ENCODE measurements around the gene PLD2. TPM values are rescaled to one million over a fixed set of nuclear protein-coding genes. Genes with fewer than 3 reads are reported as not detected.
A peak's percentile ranks its signal among the peaks of the same experiment; 100 is the strongest.
"Not testable (repeated sequence)": the region's sequence is repeated elsewhere in the genome, so short reads cannot be mapped to it uniquely, and the experiment has no call there.

The PLD2 gene
- total and polyA plus RNA-seq, 3 experiments from 2014 or later = 1.9 to 12.0 (median 10.1) TPM

- H3K27ac Mint-ChIP-seq = peak overlapping the region in 4 of 8 donors; percentile 4 to 71 (median 30)
Observed at GRCh38 chr17:4854111-4854681, 47.2 kb downstream of the PLD2 start.

GRCh38 chr17:4856271-4856936, 49.5 kb downstream of the PLD2 start:
- Histone ChIP-seq H3K4me3 (ENCODE audit: low read length) (no peak overlapping the region), H3K27me3 (ENCODE audit: insufficient read depth, low read length, poor library complexity, severe bottlenecking) (no peaks in the 10 kb centered on the region), H3K9me3 (ENCODE audit: low read length) (no peaks in the 10 kb centered on the region), H3K36me3 (ENCODE audit: insufficient read depth, low read length) (peaks cover 6% of the 10 kb centered on the region), H3K4me1 (ENCODE audit: insufficient read depth, low read length) (peaks cover 6% of the 10 kb centered on the region), H3K27ac (ENCODE audit: low read depth, low read length) (no peak overlapping the region)
- H3K4me1 Mint-ChIP-seq = peaks cover 36 to 56% (median 46%) of the 10 kb centered on the region in 3 donors
- no peak for DNase-seq
- ChIA-PET CTCF (no interaction called here), POLR2A (interaction anchor here (0.6 kb wide), 1 partner anchor 11 kb away, joined by 3 read pairs; no protein-coding TSS in a partner anchor)
- peak overlapping the region in 1 of 8 donors; percentile 79 for H3K27ac Mint-ChIP-seq
- H3K36me3 Mint-ChIP-seq = peaks cover 0 to 45% (median 14%) of the 10 kb centered on the region in 3 donors
- H3K9me3 Mint-ChIP-seq = peaks cover 0 to 12% (median 5%) of the 10 kb centered on the region in 5 donors
- H3K4me3 Mint-ChIP-seq = peak overlapping the region in 1 of 7 donors; percentile 35
- peaks cover 0 to 6% of the 10 kb centered on the region in 2 donors for H3K27me3 Mint-ChIP-seq

More at GRCh38 chr17:4854111-4854681, 47.2 kb downstream of the PLD2 start:
- Mint-ChIP-seq H3K4me1 (peaks cover 47 to 71% (median 64%) of the 10 kb centered on the region in 3 donors), H3K9me3 (peaks cover 0 to 12% (median 5%) of the 10 kb centered on the region in 5 donors), H3K36me3 (peaks cover 0 to 40% (median 15%) of the 10 kb centered on the region in 3 donors), H3K27me3 (peaks cover 0 to 6% of the 10 kb centered on the region in 2 donors), H3K4me3 (peak overlapping the region in 1 of 7 donors; percentile 37)
- Histone ChIP-seq H3K36me3 (ENCODE audit: insufficient read depth, low read length) (peaks cover 9% of the 10 kb centered on the region), H3K27ac (ENCODE audit: low read depth, low read length) (no peak overlapping the region), H3K4me3 (ENCODE audit: low read length) (no peak overlapping the region), H3K4me1 (ENCODE audit: insufficient read depth, low read length) (peaks cover 6% of the 10 kb centered on the region), H3K9me3 (ENCODE audit: low read length) (no peaks in the 10 kb centered on the region), H3K27me3 (ENCODE audit: insufficient read depth, low read length, poor library complexity, severe bottlenecking) (no peaks in the 10 kb centered on the region)
- DNase-seq = no peak
- CTCF ChIA-PET = interaction anchor here (1.1 kb wide), 1 partner anchor 64 kb away, joined by 4 read pairs; no protein-coding TSS in a partner anchor
- POLR2A ChIA-PET = no interaction called here

- Histone ChIP-seq H3K4me3 (ENCODE audit: low read length) (no peak overlapping the region), H3K36me3 (ENCODE audit: insufficient read depth, low read length) (peaks cover 6% of the 10 kb centered on the region), H3K27ac (ENCODE audit: low read depth, low read length) (no peak overlapping the region), H3K4me1 (ENCODE audit: insufficient read depth, low read length) (peaks cover 6% of the 10 kb centered on the region), H3K27me3 (ENCODE audit: insufficient read depth, low read length, poor library complexity, severe bottlenecking) (no peaks in the 10 kb centered on the region), H3K9me3 (ENCODE audit: low read length) (no peaks in the 10 kb centered on the region)
- Mint-ChIP-seq H3K36me3 (peaks cover 0 to 47% (median 13%) of the 10 kb centered on the region in 3 donors), H3K27ac (no peak overlapping the region), H3K4me1 (peaks cover 36 to 54% (median 44%) of the 10 kb centered on the region in 3 donors), H3K4me3 (peak overlapping the region in 1 of 7 donors; percentile 35), H3K27me3 (peaks cover 0 to 4% of the 10 kb centered on the region in 2 donors), H3K9me3 (peaks cover 0 to 12% (median 4%) of the 10 kb centered on the region in 5 donors)
- POLR2A ChIA-PET = no interaction called here
- CTCF ChIA-PET = no interaction called here
- no peak for DNase-seq
Observed at GRCh38 chr17:4856937-4857314, 50.0 kb downstream of the PLD2 start.

- POLR2A ChIA-PET; H3K27ac ChIP-seq (ENCODE audit: low read depth, low read length); H3K9me3 Mint-ChIP-seq; H3K4me1 ChIP-seq (ENCODE audit: insufficient read depth, low read length); H3K36me3 ChIP-seq (ENCODE audit: insufficient read depth, low read length); DNase-seq; H3K9me3 ChIP-seq (ENCODE audit: low read length); H3K27me3 Mint-ChIP-seq; CTCF ChIA-PET; H3K4me3 Mint-ChIP-seq; H3K27me3 ChIP-seq (ENCODE audit: insufficient read depth, low read length, poor library complexity, severe bottlenecking); H3K27ac Mint-ChIP-seq; H3K4me3 ChIP-seq (ENCODE audit: low read length): not testable (repeated sequence)
- Mint-ChIP-seq H3K36me3 (peaks cover 0 to 44% (median 10%) of the 10 kb centered on the region in 3 donors), H3K4me1 (peaks cover 32 to 52% (median 42%) of the 10 kb centered on the region in 3 donors)
Observed at GRCh38 chr17:4857347-4857746, 50.4 kb downstream of the PLD2 start.

GRCh38 chr17:4858068-4858881, 51.3 kb downstream of the PLD2 start:
- H3K4me3 Mint-ChIP-seq = no peak overlapping the region

GRCh38 chr17:4858882-4859260, 51.9 kb downstream of the PLD2 start:
- POLR2A ChIA-PET = no interaction called here
- H3K4me3 ChIP-seq (ENCODE audit: low read length) = no peak overlapping the region
- H3K36me3 ChIP-seq (ENCODE audit: insufficient read depth, low read length) = peaks cover 6% of the 10 kb centered on the region
- peaks cover under 1% of the 10 kb centered on the region for H3K4me1 ChIP-seq (ENCODE audit: insufficient read depth, low read length)
- H3K36me3 Mint-ChIP-seq = peaks cover 0 to 43% (median 10%) of the 10 kb centered on the region in 3 donors
- H3K4me1 Mint-ChIP-seq = peaks cover 28 to 51% (median 34%) of the 10 kb centered on the region in 3 donors
- H3K9me3 Mint-ChIP-seq = peaks cover 0 to 3% (median 0%) of the 10 kb centered on the region in 5 donors
- peak overlapping the region in 2 of 8 donors; percentile 50 to 85 for H3K27ac Mint-ChIP-seq
- no peaks in the 10 kb centered on the region for H3K27me3 ChIP-seq (ENCODE audit: insufficient read depth, low read length, poor library complexity, severe bottlenecking)
- DNase-seq = no peak
- H3K4me3 Mint-ChIP-seq = no peak overlapping the region
- CTCF ChIA-PET = no interaction called here
- no peaks in the 10 kb centered on the region for H3K27me3 Mint-ChIP-seq
- no peaks in the 10 kb centered on the region for H3K9me3 ChIP-seq (ENCODE audit: low read length)
- no peak overlapping the region for H3K27ac ChIP-seq (ENCODE audit: low read depth, low read length)

More at GRCh38 chr17:4858068-4858881, 51.3 kb downstream of the PLD2 start:
- H3K27me3 ChIP-seq (ENCODE audit: insufficient read depth, low read length, poor library complexity, severe bottlenecking) = no peaks in the 10 kb centered on the region
- H3K9me3 ChIP-seq (ENCODE audit: low read length) = no peaks in the 10 kb centered on the region
- ChIA-PET CTCF (no interaction called here), POLR2A (no interaction called here)
- H3K27me3 Mint-ChIP-seq = no peaks in the 10 kb centered on the region
- H3K27ac ChIP-seq (ENCODE audit: low read depth, low read length) = no peak overlapping the region
- no peak overlapping the region for H3K4me3 ChIP-seq (ENCODE audit: low read length)
- H3K9me3 Mint-ChIP-seq = peaks cover 0 to 4% (median 0%) of the 10 kb centered on the region in 5 donors
- peak overlapping the region in 2 of 8 donors; percentile 50 to 57 for H3K27ac Mint-ChIP-seq
- H3K36me3 Mint-ChIP-seq = peaks cover 0 to 44% (median 10%) of the 10 kb centered on the region in 3 donors
- no peak for DNase-seq
- peaks cover 6% of the 10 kb centered on the region for H3K36me3 ChIP-seq (ENCODE audit: insufficient read depth, low read length)
- peaks cover 31 to 55% (median 40%) of the 10 kb centered on the region in 3 donors for H3K4me1 Mint-ChIP-seq
- peaks cover 6% of the 10 kb centered on the region for H3K4me1 ChIP-seq (ENCODE audit: insufficient read depth, low read length)

GRCh38 chr17:4859816-4860625, 53.1 kb downstream of the PLD2 start:
- Histone ChIP-seq H3K27ac (ENCODE audit: low read depth, low read length) (no peak overlapping the region), H3K27me3 (ENCODE audit: insufficient read depth, low read length, poor library complexity, severe bottlenecking) (no peaks in the 10 kb centered on the region), H3K36me3 (ENCODE audit: insufficient read depth, low read length) (no peaks in the 10 kb centered on the region), H3K4me3 (ENCODE audit: low read length) (no peak overlapping the region), H3K9me3 (ENCODE audit: low read length) (no peaks in the 10 kb centered on the region), H3K4me1 (ENCODE audit: insufficient read depth, low read length) (no peaks in the 10 kb centered on the region)
- no peak overlapping the region for H3K4me3 Mint-ChIP-seq
- H3K9me3 Mint-ChIP-seq = no peaks in the 10 kb centered on the region
- CTCF ChIA-PET = no interaction called here
- H3K4me1 Mint-ChIP-seq = peaks cover 22 to 45% (median 30%) of the 10 kb centered on the region in 3 donors
- H3K27me3 Mint-ChIP-seq = no peaks in the 10 kb centered on the region
- H3K36me3 Mint-ChIP-seq = peaks cover 0 to 42% (median 6%) of the 10 kb centered on the region in 3 donors
- H3K27ac Mint-ChIP-seq = peak overlapping the region in 1 of 8 donors; percentile 33
- POLR2A ChIA-PET = no interaction called here
- DNase-seq = no peak

Measured in CD8-positive, alpha-beta memory T cell (primary cell).